PC-9 (cell line): ENCODE results near the gene MTCL3.

Experiments
- BruUV-seq: library from RNA; stranded (reverse); fragments of 400-500 nt; replicated peaks from 2 replicates; lab custom pipeline; 2021; lab: Mats Ljungman, UMichigan
- CTCF ChIA-PET: fragments of 300-600 bp; sonication (Branson Sonifier 250); formaldehyde crosslinking; loops from one replicate; lab custom pipeline; 2022; ENCODE audit warnings: antibody characterized with exemption; lab: Charles Lee
- POLR2A ChIA-PET: fragments of 300-600 bp; sonication (Branson Sonifier 250); formaldehyde crosslinking; loops from one replicate; lab custom pipeline; 2022; ENCODE audit warnings: antibody characterized with exemption; ENCODE audit not compliant: unreplicated experiment; lab: Charles Lee
- DNase-seq, 2 experiments: peaks; one replicate each; pipeline versions ENCODE4 v3.0.0 to v3.0.0-alpha.2; 2015 to 2022; ENCODE audit warnings: mixed read lengths in 1 of 2
- H2AFZ ChIP-seq: fragments of 200-600 bp; sonication (generic); 2 replicates; pipeline ENCODE4 v1.8.1; 2017; ENCODE audit warnings: antibody characterized with exemption
- H3F3A ChIP-seq: fragments of 200-600 bp; sonication (generic); 2 replicates; pipeline ENCODE4 v1.8.1; 2017; ENCODE audit warnings: antibody characterized with exemption, mild to moderate bottlenecking, low read depth; ENCODE audit not compliant: insufficient read depth
- H3K27ac ChIP-seq: fragments of 200-600 bp; sonication (generic); 2 replicates; pipeline ENCODE4 v1.6.1; 2016; ENCODE audit warnings: mixed run types
- H3K27me3 ChIP-seq: fragments of 200-600 bp; sonication (generic); 2 replicates; pipeline ENCODE4 v1.6.1; 2016; ENCODE audit warnings: low read depth, mixed run types; ENCODE audit not compliant: insufficient read depth
- H3K36me3 ChIP-seq: fragments of 200-600 bp; sonication (generic); 2 replicates; pipeline ENCODE4 v1.6.1; 2016; ENCODE audit warnings: low read depth, mixed run types
- H3K4me1 ChIP-seq: fragments of 200-600 bp; sonication (generic); replicated peaks from 2 replicates; pipeline ENCODE4 v1.6.1; 2016; ENCODE audit warnings: mixed run types; ENCODE audit not compliant: insufficient read depth
- H3K4me2 ChIP-seq: fragments of 200-600 bp; sonication (generic); 2 replicates; pipeline ENCODE4 v1.6.1; 2017; ENCODE audit warnings: mixed run types
- H3K4me3 ChIP-seq: fragments of 200-600 bp; sonication (generic); 2 replicates; pipeline ENCODE4 v1.6.1; 2016; ENCODE audit warnings: mixed run types
- H3K79me2 ChIP-seq: fragments of 200-600 bp; sonication (generic); 2 replicates; pipeline ENCODE4 v1.6.1; 2017; ENCODE audit warnings: low read depth, mixed run types
- H3K9me2 ChIP-seq: fragments of 200-600 bp; sonication (generic); 2 replicates; pipeline ENCODE4 v1.8.1; 2017; ENCODE audit warnings: mild to moderate bottlenecking; ENCODE audit not compliant: insufficient read depth
- H3K9me3 ChIP-seq: fragments of 200-600 bp; sonication (generic); 2 replicates; pipeline ENCODE4 v1.8.1; 2016; ENCODE audit warnings: low read depth; ENCODE audit not compliant: insufficient read depth
- H4K20me1 ChIP-seq: fragments of 200-600 bp; sonication (generic); 2 replicates; pipeline ENCODE4 v1.8.1; 2017; ENCODE audit not compliant: insufficient read depth
- EZH2 ChIP-seq: fragments of 200-600 bp; sonication (generic); IDR thresholded peaks from 2 replicates; pipeline ENCODE4 v1.8.0; 2017; ENCODE audit warnings: antibody characterized with exemption, low read depth
- intact Hi-C: fragments of 100-400 bp; cut with micrococcal nuclease; formaldehyde crosslinking; loops from one replicate; pipeline ENCODE4 v1.10.0; 2022; ENCODE audit not compliant: unreplicated experiment
- TF ChIP-seq, protein P1 (sequence below): fragments of 200-600 bp; sonication (generic); conservative IDR thresholded peaks from 2 replicates; pipeline ENCODE4 v1.6.1; 2017; ENCODE audit warnings: mixed run types, antibody characterized with exemption, mild to moderate bottlenecking, moderate library complexity

MTCL3 gene

GRCh38 chr6:127517693-127518092 is 1.4 kb downstream of the MTCL3 start:
- Histone ChIP-seq H3K4me1 (peaks cover 9% of the 10 kb centered on the region; the same call in 1 of the 2 replicates), H4K20me1 (no peaks in the 10 kb centered on the region), H3K9me3 (no peaks in the 10 kb centered on the region), H3K27me3 (peaks cover 10% of the 10 kb centered on the region; the same call in 1 of the 2 replicates), H3K27ac (no peak overlapping the region), H3K36me3 (no peaks in the 10 kb centered on the region), H3K9me2 (no peaks in the 10 kb centered on the region), H3F3A (0 out of 2 replicates have a peak, but pooled peaks cover 11% of the 10 kb centered on the region), H3K4me3 (no peak overlapping the region), H2AFZ (no peak overlapping the region), H3K4me2 (no peak overlapping the region), H3K79me2 (no peaks in the 10 kb centered on the region)
- DNase-seq = no peak
- ChIA-PET POLR2A (no interaction called here), CTCF (no interaction called here)
- BruUV-seq = no TSS peak
- intact Hi-C loops = loop anchor here (2.0 to 5.0 kb wide), 3 partner anchors 19 to 50 kb away; no protein-coding TSS in a partner anchor
- no peak for TF ChIP-seq EZH2
- TF ChIP-seq, protein P1, sequence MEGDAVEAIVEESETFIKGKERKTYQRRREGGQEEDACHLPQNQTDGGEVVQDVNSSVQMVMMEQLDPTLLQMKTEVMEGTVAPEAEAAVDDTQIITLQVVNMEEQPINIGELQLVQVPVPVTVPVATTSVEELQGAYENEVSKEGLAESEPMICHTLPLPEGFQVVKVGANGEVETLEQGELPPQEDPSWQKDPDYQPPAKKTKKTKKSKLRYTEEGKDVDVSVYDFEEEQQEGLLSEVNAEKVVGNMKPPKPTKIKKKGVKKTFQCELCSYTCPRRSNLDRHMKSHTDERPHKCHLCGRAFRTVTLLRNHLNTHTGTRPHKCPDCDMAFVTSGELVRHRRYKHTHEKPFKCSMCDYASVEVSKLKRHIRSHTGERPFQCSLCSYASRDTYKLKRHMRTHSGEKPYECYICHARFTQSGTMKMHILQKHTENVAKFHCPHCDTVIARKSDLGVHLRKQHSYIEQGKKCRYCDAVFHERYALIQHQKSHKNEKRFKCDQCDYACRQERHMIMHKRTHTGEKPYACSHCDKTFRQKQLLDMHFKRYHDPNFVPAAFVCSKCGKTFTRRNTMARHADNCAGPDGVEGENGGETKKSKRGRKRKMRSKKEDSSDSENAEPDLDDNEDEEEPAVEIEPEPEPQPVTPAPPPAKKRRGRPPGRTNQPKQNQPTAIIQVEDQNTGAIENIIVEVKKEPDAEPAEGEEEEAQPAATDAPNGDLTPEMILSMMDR = no peak

- Histone ChIP-seq H3K4me3 (peak overlapping the region; percentile 70), H3K27me3 (peaks cover 8% of the 10 kb centered on the region; the same call in 1 of the 2 replicates), H2AFZ (peak overlapping the region; percentile 88), H3K27ac (no peak overlapping the region), H3F3A (0 out of 2 replicates have a peak, but pooled peaks cover 11% of the 10 kb centered on the region), H3K9me2 (no peaks in the 10 kb centered on the region), H3K36me3 (no peaks in the 10 kb centered on the region), H3K9me3 (no peaks in the 10 kb centered on the region), H3K79me2 (no peaks in the 10 kb centered on the region), H3K4me2 (peak overlapping the region; percentile 94), H3K4me1 (peaks cover 9% of the 10 kb centered on the region; the same call in 1 of the 2 replicates), H4K20me1 (no peaks in the 10 kb centered on the region)
- TF ChIP-seq, protein P1 = peak; percentile 89
- no peak for TF ChIP-seq EZH2
- ChIA-PET POLR2A (no interaction called here), CTCF (interaction anchor here (0.6 kb wide), 2 partner anchors 183 to 1522 kb away, joined by 4 to 7 read pairs; no protein-coding TSS in a partner anchor)
- intact Hi-C loops = loop anchor here (2.0 to 5.0 kb wide), 3 partner anchors 20 to 49 kb away; no protein-coding TSS in a partner anchor
- no TSS peak for BruUV-seq
- peak; percentile 16 to 44 for DNase-seq
Observed at GRCh38 chr6:127516662-127517273, 2.4 kb downstream of the MTCL3 start.

DNA sequence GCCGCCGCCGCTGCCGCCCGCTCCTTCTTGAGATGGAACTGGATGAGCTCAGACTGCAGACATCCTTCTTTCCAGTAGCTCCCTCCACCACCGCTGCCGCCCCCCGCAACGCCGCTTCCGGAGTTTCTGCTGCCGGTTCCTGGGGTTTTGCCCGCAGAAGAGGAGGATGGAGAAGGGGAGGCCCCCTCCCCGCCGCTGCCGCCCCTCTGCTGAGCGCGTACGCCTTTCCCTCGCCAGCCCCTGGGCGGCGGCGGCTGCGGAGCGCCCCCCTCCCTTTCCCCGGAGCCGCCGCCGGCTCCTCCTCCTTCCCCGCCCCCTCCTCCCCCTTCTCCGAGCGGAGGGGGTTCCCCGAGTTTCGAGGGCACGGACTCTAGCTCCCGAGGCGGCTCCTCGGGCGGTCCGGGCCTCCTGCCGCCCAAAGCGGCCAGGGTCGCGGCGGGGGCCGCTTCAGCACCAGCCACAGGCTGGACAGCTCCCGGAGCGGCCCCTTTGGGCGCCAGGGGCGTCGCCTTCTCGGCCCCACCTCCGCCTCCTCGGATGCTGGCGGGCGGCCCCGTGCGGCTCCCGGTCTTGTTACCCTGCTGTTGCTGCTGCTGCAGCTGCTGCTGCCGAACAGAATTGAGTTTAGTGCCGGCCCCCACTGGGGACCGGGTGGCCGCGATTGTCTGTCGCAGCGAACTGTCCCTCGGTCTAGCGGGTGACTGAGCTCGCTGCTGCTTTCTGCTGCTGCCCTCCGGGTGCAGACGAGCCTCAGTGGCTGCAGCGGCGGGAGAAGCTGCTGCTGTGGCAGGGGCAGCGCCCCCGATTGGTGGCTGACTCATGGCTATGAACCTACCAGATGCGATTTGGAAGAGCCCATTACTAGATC is 3.1 kb downstream of the MTCL3 start:
- no peaks in the 10 kb centered on the region for H3K9me3 ChIP-seq
- CTCF ChIA-PET = interaction anchor here (0.6 to 0.7 kb wide), 4 partner anchors 22 to 1522 kb away, joined by 3 to 11 read pairs (median 8); no protein-coding TSS in a partner anchor
- peak overlapping the region; percentile 94 for H3K4me2 ChIP-seq
- H3K79me2 ChIP-seq = no peaks in the 10 kb centered on the region
- H2AFZ ChIP-seq = peak overlapping the region; percentile 88
- H3K4me1 ChIP-seq = peaks cover 9% of the 10 kb centered on the region; the same call in 1 of the 2 replicates
- no peak overlapping the region for H3K27ac ChIP-seq
- POLR2A ChIA-PET = interaction anchor here (0.6 kb wide), 1 partner anchor 912 kb away, joined by 4 read pairs; no protein-coding TSS in a partner anchor
- intact Hi-C loops = loop anchor here (2.0 to 5.0 kb wide), 3 partner anchors 21 to 49 kb away; no protein-coding TSS in a partner anchor
- no TSS peak for BruUV-seq
- no peaks in the 10 kb centered on the region for H3K36me3 ChIP-seq
- H3K27me3 ChIP-seq = peaks cover 6% of the 10 kb centered on the region; the same call in 1 of the 2 replicates
- 0 out of 2 replicates have a peak, but pooled peaks cover 11% of the 10 kb centered on the region for H3F3A ChIP-seq
- DNase-seq = peak in 1 of 2 experiments; percentile 51
- H4K20me1 ChIP-seq = no peaks in the 10 kb centered on the region
- peak overlapping the region; percentile 70 for H3K4me3 ChIP-seq
- TF ChIP-seq EZH2 = no peak
- TF ChIP-seq, protein P1 = no peak; the same call in 1 of the 2 replicates
- H3K9me2 ChIP-seq = no peaks in the 10 kb centered on the region
